Omental fat pad (tissue), 4 donors: ENCODE results near the gene PTPRCAP. TPM values are rescaled to one million over a fixed set of nuclear protein-coding genes. Genes with fewer than 3 reads are reported as not detected.

Experiments used
- ATAC-seq: fragments of 150-250 bp; one replicate; pipeline ENCODE4 v1.9.1; 2016; ENCODE audit warnings: mild to moderate bottlenecking, moderate library complexity; ENCODE audit not compliant: low FRiP score
- DNase-seq: peaks from one replicate; pipeline ENCODE4 v3.0.0-alpha.2; 2019; ENCODE audit warnings: low spot score
- CTCF ChIP-seq, 3 donors: fragments of 450-650 bp; IDR thresholded peaks; one replicate each; pipeline ENCODE4 v1.5.1; 2016 to 2017; ENCODE audit warnings: antibody characterized with exemption in 3 of 3, mild to moderate bottlenecking in 3 of 3, moderate library complexity in 2 of 3
- total RNA-seq, 4 donors: library from RNA; depleted of rRNA; stranded (reverse); fragments of >200 nt; gene quantifications; one replicate each; pipeline ENCODE4 v1.1.0, GENCODE V29; 2016

Gene PTPRCAP
- total RNA-seq, 4 donors from 2014 or later: 5.5 to 6.7 (median 6.3) TPM

DNA sequence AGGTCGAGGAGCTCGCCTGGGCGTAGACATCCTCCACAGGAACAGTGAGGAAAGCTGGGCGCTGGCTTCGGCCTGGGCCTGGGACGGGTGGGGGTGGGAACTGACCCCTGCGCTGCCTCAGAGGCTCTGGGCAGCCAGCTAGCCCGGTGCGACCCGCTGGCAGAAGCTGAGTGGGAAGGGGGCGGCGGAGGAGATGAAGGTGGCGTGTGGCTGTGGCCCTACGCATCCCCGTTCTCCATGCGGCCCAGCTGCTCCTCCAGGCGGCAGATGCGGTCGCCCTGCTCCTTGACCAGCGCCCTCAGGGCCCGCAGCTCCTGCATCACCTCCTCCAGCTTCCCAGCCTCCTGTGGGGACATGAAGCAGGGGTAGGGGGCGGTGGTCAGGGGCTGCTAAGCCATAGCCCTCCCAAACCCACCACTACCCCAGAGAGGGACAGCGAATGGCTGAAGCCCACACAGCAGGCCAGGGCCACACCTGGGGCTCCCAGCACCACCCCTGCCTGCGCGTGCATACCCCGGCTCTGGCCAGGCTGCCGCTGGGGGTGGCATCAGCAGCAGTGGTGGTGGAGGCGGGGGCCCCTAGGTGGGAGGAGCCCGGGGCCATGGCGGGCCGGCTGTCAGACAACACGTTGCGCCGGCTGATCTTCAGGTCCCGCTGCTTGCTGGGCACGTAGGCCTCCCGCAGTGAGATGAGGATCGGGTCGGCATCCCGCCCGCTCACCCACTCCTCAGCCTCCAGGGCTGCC, 848 bp upstream of the PTPRCAP start:
- no peak for DNase-seq
- no peak for TF ChIP-seq CTCF (IDR thresholded peaks at IDR 0.05)

GRCh38 chr11:67437809-67438157, 301 bp upstream of the PTPRCAP start:
- ATAC-seq (no peak), DNase-seq (no peak)
- no peak for TF ChIP-seq CTCF (IDR thresholded peaks at IDR 0.05)

More for the DNA sequence above, 848 bp upstream of the PTPRCAP start:
- no peak for ATAC-seq

GRCh38 chr11:67436459-67437081, 912 bp downstream of the PTPRCAP start:
- DNase-seq: no peak
- no peak for TF ChIP-seq CTCF (IDR thresholded peaks at IDR 0.05)
- no peak for ATAC-seq

DNA sequence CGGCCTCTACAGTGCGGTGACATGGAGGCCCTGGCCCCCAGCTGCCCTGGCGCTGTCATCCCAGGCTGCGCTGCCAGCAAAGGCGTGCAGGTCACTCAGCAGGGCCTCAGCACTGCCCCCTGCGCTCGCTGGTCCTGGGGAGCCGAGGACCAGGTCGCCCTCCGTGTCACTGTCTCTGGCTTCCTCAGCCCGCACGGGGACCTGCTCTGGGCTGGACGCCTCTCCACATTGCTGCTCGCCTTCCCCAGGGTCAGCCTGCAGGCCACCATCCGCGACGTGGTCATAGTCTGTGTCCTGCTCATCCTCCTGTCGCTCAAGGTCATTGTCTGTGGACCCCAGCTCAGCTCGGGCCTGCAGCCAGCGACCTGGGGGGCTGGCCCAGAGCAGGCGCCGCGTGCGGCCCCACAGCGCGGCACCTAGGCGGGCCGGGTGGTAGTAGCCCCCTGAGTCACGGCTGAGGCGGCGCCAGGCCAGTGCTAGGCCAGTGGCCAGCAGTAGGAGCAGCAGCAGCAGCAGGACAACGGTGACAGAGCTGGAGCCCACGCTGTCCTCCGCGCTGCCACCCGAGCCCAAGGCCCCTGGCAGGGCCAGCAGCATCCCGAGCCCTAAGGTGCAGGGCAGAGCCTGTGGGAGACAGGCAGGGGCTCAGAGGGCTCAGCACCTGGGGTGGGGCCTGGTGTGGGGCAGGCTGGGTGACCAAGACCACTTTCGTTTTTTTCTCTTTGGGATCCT, 1.6 kb downstream of the PTPRCAP start:
- DNase-seq (no peak), ATAC-seq (no peak)
- no peak for TF ChIP-seq CTCF (IDR thresholded peaks at IDR 0.05)

- ATAC-seq (no peak), DNase-seq (no peak)
- TF ChIP-seq CTCF (IDR thresholded peaks at IDR 0.05): no peak
Measured at GRCh38 chr11:67435031-67435726, 2.3 kb downstream of the PTPRCAP start.

- ATAC-seq (no peak), DNase-seq (no peak)
- TF ChIP-seq CTCF (IDR thresholded peaks at IDR 0.05): no peak
Measured at GRCh38 chr11:67434395-67434881, 3.0 kb downstream of the PTPRCAP start.
